ENCODE data around the gene MKX. TPM values are rescaled to one million over a fixed set of nuclear protein-coding genes. Genes with fewer than 3 reads are reported as not detected.

MKX gene
- total RNA-seq, 2 donors from 2014 or later: 0.10 to 2.3 TPM

GRCh38 chr10:27723436-27723835 is 22.2 kb downstream of the MKX start:
- Histone ChIP-seq H3K4me1 (no peaks in the 10 kb centered on the region), H3K4me3 (no peak overlapping the region), H3K36me3 (no peaks in the 10 kb centered on the region), H3K9ac (ENCODE audit: low read depth in 2 of 2, low read length in 2 of 2) (no peak overlapping the region), H3K9me3 (no peaks in the 10 kb centered on the region), H3K27me3 (no peaks in the 10 kb centered on the region), H3K27ac (no peak overlapping the region)
- no peak for TF ChIP-seq CTCF (IDR thresholded peaks at IDR 0.05)
- DNase-seq: no peak
- intact Hi-C loops (cut with DNase I): no loop called here

GRCh38 chr10:27720529-27720928 is 25.1 kb downstream of the MKX start:
- intact Hi-C loops (cut with DNase I): no loop called here
- TF ChIP-seq CTCF (IDR thresholded peaks at IDR 0.05): no peak

GRCh38 chr10:27719052-27719451 is 26.6 kb downstream of the MKX start:
- Histone ChIP-seq H3K9ac (ENCODE audit: low read depth in 2 of 2, low read length in 2 of 2) (no peak overlapping the region), H3K27me3 (no peaks in the 10 kb centered on the region), H3K4me3 (no peak overlapping the region), H3K9me3 (no peaks in the 10 kb centered on the region), H3K36me3 (no peaks in the 10 kb centered on the region), H3K4me1 (no peaks in the 10 kb centered on the region), H3K27ac (no peak overlapping the region)
- intact Hi-C loops (cut with DNase I): no loop called here
- no peak for TF ChIP-seq CTCF (IDR thresholded peaks at IDR 0.05)
- DNase-seq: no peak

More at GRCh38 chr10:27720529-27720928, 25.1 kb downstream of the MKX start:
- DNase-seq: no peak
- H3K9me3 ChIP-seq: no peaks in the 10 kb centered on the region
- H3K27ac ChIP-seq: no peak overlapping the region
- H3K4me1 ChIP-seq: no peaks in the 10 kb centered on the region
- H3K9ac ChIP-seq (ENCODE audit: low read depth in 2 of 2, low read length in 2 of 2): no peak overlapping the region
- H3K27me3 ChIP-seq: no peaks in the 10 kb centered on the region
- H3K4me3 ChIP-seq: no peak overlapping the region
- H3K36me3 ChIP-seq: no peaks in the 10 kb centered on the region

GRCh38 chr10:27717861-27718260 is 27.8 kb downstream of the MKX start:
- Histone ChIP-seq H3K9ac (ENCODE audit: low read depth in 2 of 2, low read length in 2 of 2) (no peak overlapping the region), H3K27me3 (no peaks in the 10 kb centered on the region), H3K9me3 (no peaks in the 10 kb centered on the region), H3K36me3 (no peaks in the 10 kb centered on the region), H3K27ac (no peak overlapping the region), H3K4me3 (no peak overlapping the region), H3K4me1 (no peaks in the 10 kb centered on the region)
- intact Hi-C loops (cut with DNase I): no loop called here
- DNase-seq: no peak
- no peak for TF ChIP-seq CTCF (IDR thresholded peaks at IDR 0.05)

GRCh38 chr10:27717224-27717623 is 28.4 kb downstream of the MKX start:
- H3K9ac ChIP-seq (ENCODE audit: low read depth in 2 of 2, low read length in 2 of 2): no peak overlapping the region
- no peak for DNase-seq
- TF ChIP-seq CTCF (IDR thresholded peaks at IDR 0.05): no peak
- H3K9me3 ChIP-seq: no peaks in the 10 kb centered on the region
- no peak overlapping the region for H3K4me3 ChIP-seq
- no peaks in the 10 kb centered on the region for H3K4me1 ChIP-seq
- H3K36me3 ChIP-seq: no peaks in the 10 kb centered on the region
- intact Hi-C loops (cut with DNase I): no loop called here
- H3K27me3 ChIP-seq: no peaks in the 10 kb centered on the region
- no peak overlapping the region for H3K27ac ChIP-seq

- Histone ChIP-seq H3K27me3 (no peaks in the 10 kb centered on the region), H3K36me3 (no peaks in the 10 kb centered on the region), H3K9me3 (no peaks in the 10 kb centered on the region), H3K9ac (ENCODE audit: low read depth in 2 of 2, low read length in 2 of 2) (no peak overlapping the region), H3K4me1 (no peaks in the 10 kb centered on the region), H3K4me3 (no peak overlapping the region), H3K27ac (no peak overlapping the region)
- TF ChIP-seq CTCF (IDR thresholded peaks at IDR 0.05): no peak
- intact Hi-C loops (cut with DNase I): no loop called here
- DNase-seq: no peak
These were observed 29.1 kb downstream of the MKX start for GRCh38 chr10:27716521-27716920.
